Ascending aorta (tissue), 2 donors: ENCODE data around the gene NKD2. TPM values are rescaled to one million over a fixed set of nuclear protein-coding genes. Genes with fewer than 3 reads are reported as not detected.

Experiments used
- DNase-seq, 2 donors: peaks; one replicate each; pipeline ENCODE4 v3.0.0-alpha.2; 2019; ENCODE audit warnings: low spot score in 2 of 2
- H3K27ac ChIP-seq, 2 donors: fragments of 200-600 bp; sonication (generic); one replicate each; pipeline ENCODE4 v1.5.1; 2016 to 2017; ENCODE audit warnings: mild to moderate bottlenecking in 1 of 2
- H3K27me3 ChIP-seq: fragments of 200-600 bp; sonication (generic); one replicate; pipeline ENCODE4 v1.5.1; 2017
- H3K36me3 ChIP-seq, 2 donors: fragments of 200-600 bp; sonication (generic); one replicate each; pipeline ENCODE4 v1.5.1; 2016
- H3K4me1 ChIP-seq, 2 donors: fragments of 200-600 bp; sonication (generic); one replicate each; pipeline ENCODE4 v1.5.1; 2016 to 2017; ENCODE audit warnings: mild to moderate bottlenecking in 1 of 2
- H3K4me3 ChIP-seq, 2 donors: fragments of 200-600 bp; sonication (generic); one replicate each; pipeline ENCODE4 v1.5.1; 2016 to 2017; ENCODE audit warnings: mild to moderate bottlenecking in 1 of 2
- H3K9me3 ChIP-seq, 2 donors: fragments of 200-600 bp; sonication (generic); one replicate each; pipeline ENCODE4 v1.5.1; 2016
- intact Hi-C: fragments of 100-400 bp; cut with DNase I; formaldehyde crosslinking; loops from one replicate; pipeline ENCODE4 v1.15.1; 2023
- total RNA-seq: library from RNA; depleted of rRNA; stranded (reverse); fragments of >200 nt; gene quantifications from one replicate; pipeline ENCODE4 v1.1.0, GENCODE V29; 2016
- TF ChIP-seq, protein P1 (sequence below), 3 experiments: fragments of 200-600 bp in 2 of 3; fragments of 450-650 bp in 1 of 3; sonication (generic) in 2 of 3; IDR thresholded peaks; one replicate each; pipeline ENCODE4 v1.5.1; 2016 to 2019; ENCODE audit warnings: antibody characterized with exemption in 3 of 3, mild to moderate bottlenecking in 1 of 3, moderate library complexity in 1 of 3

NKD2 gene
- total RNA-seq, 1 donor from 2014 or later, result 6.5 TPM

DNA sequence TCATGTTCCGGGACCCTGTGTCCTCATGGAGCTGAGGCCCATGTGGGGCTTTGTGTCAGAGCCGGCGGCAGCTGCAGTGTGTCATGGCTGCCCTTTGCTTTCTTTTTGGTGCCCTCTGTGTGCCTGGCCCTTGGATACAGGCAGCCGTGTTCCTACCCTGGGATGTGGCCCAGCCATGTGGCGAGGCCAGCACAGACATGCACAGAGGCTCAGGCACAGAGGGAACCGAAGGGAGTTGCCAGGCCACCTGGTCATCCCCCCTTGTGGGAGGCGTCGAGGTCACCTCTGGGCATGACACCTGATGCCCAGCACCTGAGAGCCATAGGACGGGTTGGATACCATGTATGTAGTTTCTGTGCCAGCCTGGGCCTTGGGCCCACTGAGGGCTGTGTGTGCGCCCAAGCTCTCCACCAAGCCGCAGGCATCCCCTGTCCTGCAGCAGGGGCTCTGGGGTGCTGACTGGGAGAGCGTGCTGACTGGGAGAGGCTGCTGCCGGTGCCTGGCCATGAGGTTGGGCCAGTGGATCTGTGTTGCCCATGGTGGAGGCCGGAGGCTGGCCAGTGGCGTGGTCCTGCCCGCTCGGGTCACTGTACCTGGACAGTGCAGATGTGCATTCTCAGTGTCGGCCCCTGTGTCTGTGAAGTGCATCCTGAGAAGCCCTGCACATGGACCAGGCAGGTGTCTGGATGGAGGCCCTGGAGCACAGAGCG, 4.8 kb downstream of the NKD2 start:
- H3K27me3 ChIP-seq, result peaks cover 16% of the 10 kb centered on the region
- peaks cover 0 to 8% of the 10 kb centered on the region in 2 donors for H3K4me1 ChIP-seq
- no peaks in the 10 kb centered on the region for H3K36me3 ChIP-seq
- H3K27ac ChIP-seq, result no peak overlapping the region
- no peak overlapping the region for H3K4me3 ChIP-seq
- intact Hi-C loops, result no loop called here
- no peaks in the 10 kb centered on the region for H3K9me3 ChIP-seq
- TF ChIP-seq, protein P1, sequence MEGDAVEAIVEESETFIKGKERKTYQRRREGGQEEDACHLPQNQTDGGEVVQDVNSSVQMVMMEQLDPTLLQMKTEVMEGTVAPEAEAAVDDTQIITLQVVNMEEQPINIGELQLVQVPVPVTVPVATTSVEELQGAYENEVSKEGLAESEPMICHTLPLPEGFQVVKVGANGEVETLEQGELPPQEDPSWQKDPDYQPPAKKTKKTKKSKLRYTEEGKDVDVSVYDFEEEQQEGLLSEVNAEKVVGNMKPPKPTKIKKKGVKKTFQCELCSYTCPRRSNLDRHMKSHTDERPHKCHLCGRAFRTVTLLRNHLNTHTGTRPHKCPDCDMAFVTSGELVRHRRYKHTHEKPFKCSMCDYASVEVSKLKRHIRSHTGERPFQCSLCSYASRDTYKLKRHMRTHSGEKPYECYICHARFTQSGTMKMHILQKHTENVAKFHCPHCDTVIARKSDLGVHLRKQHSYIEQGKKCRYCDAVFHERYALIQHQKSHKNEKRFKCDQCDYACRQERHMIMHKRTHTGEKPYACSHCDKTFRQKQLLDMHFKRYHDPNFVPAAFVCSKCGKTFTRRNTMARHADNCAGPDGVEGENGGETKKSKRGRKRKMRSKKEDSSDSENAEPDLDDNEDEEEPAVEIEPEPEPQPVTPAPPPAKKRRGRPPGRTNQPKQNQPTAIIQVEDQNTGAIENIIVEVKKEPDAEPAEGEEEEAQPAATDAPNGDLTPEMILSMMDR (IDR thresholded peaks at IDR 0.05), result no peak
- DNase-seq, result no peak

DNA sequence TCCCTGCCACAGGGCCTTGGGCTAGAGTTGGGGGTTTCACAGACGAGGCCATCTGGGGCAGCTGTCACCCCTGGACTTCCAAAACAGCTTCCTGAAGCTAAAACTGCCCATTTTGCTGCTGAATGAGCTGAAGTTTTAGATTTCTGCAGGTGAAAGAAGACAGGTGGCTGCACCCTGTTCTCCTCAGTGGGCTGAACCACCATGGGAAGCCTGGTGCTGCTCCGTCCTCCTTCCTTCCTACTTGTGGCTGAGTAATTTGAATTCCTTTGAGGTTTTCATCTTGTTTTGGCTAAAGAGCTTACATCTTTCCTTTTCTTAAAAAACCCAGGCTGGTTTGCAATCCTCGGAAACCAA, 5.3 kb downstream of the NKD2 start:
- Histone ChIP-seq H3K4me3 (no peak overlapping the region), H3K36me3 (no peaks in the 10 kb centered on the region), H3K9me3 (no peaks in the 10 kb centered on the region), H3K27ac (no peak overlapping the region), H3K4me1 (peaks cover 0 to 6% of the 10 kb centered on the region in 2 donors), H3K27me3 (peaks cover 16% of the 10 kb centered on the region)
- DNase-seq, result no peak
- TF ChIP-seq, protein P1 (IDR thresholded peaks at IDR 0.05), result no peak
- intact Hi-C loops, result no loop called here

DNA sequence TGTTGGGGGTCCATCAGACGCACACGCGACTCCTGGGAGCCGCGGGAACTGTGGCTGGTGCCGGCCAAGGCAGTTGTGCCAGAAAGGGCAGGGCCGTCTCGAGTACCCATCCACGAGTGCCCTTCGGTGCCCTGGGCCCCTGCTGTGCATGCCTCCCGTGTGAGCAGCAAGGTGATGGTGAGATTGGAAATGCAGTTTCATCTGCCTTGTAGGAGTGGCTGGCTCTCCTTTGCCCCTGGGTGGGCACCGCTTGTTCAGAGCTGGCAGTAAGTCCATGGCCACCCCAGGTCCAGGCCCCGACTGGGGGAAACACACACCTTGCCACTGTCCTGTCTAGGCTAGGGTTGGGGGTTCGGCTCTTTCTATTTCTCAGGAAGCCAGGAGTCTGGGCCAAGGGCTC, 5.7 kb downstream of the NKD2 start:
- H3K9me3 ChIP-seq, result no peaks in the 10 kb centered on the region
- intact Hi-C loops, result no loop called here
- peaks cover 12% of the 10 kb centered on the region for H3K27me3 ChIP-seq
- no peak overlapping the region for H3K4me3 ChIP-seq
- peaks cover 0 to 2% of the 10 kb centered on the region in 2 donors for H3K4me1 ChIP-seq
- no peaks in the 10 kb centered on the region for H3K36me3 ChIP-seq
- no peak overlapping the region for H3K27ac ChIP-seq
- TF ChIP-seq, protein P1 (IDR thresholded peaks at IDR 0.05), result no peak
- DNase-seq, result no peak

DNA sequence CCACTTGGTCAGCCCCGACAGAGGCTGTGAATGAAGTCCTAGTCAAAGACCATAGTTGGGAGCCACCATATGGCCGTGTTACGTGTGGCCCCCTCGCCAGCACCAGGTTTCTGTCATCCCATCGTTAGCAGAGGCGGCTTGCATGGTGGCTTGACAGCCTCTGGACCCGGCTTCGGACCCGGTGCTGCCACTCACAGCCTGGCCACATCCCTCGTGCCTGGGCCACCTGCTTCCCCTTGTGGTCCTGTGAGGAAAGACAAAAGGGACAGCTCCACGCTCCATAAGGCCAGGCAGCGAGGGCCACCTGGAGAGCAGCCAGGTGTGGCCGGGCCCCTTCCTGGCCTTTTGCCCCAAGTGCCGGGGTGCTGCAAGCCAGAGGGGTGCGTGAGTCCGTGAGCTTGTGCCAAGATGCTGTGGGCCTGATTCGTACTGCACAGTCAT, 6.2 kb downstream of the NKD2 start:
- Histone ChIP-seq H3K27ac (no peak overlapping the region), H3K9me3 (no peaks in the 10 kb centered on the region), H3K4me1 (no peaks in the 10 kb centered on the region), H3K27me3 (peaks cover 8% of the 10 kb centered on the region), H3K4me3 (no peak overlapping the region), H3K36me3 (no peaks in the 10 kb centered on the region)
- TF ChIP-seq, protein P1 (IDR thresholded peaks at IDR 0.05), result no peak
- intact Hi-C loops, result no loop called here
- no peak for DNase-seq

DNA sequence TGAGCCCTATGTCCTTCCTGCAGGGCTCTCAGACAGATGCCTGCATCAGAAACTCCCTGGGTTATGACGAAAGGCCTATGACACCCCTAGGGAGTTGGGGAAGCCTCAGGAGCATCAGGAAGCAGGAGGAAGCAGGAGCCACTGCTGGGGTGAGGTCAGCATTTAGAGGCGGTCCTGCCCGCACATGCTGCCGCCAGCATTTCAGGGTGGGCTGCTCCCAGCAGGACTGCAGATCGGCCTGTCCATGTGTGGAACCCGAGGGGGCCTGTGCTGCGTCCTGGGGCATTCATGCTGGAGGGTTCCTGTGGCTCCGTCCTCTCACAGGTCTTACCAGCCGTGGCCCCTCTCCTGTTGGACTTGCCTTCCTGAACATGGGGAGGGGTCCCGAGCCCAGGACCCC, 6.9 kb downstream of the NKD2 start:
- Histone ChIP-seq H3K9me3 (no peaks in the 10 kb centered on the region), H3K36me3 (no peaks in the 10 kb centered on the region), H3K4me1 (no peaks in the 10 kb centered on the region), H3K4me3 (no peak overlapping the region), H3K27me3 (peaks cover under 1% of the 10 kb centered on the region), H3K27ac (no peak overlapping the region)
- no peak for DNase-seq
- intact Hi-C loops, result no loop called here
- TF ChIP-seq, protein P1 (IDR thresholded peaks at IDR 0.05), result no peak

GRCh38 chr5:1016036-1016435, 7.4 kb downstream of the NKD2 start:
- no peak for DNase-seq
- intact Hi-C loops, result no loop called here
- Histone ChIP-seq H3K9me3 (no peaks in the 10 kb centered on the region), H3K27ac (no peak overlapping the region), H3K4me1 (no peaks in the 10 kb centered on the region), H3K36me3 (no peaks in the 10 kb centered on the region), H3K4me3 (no peak overlapping the region), H3K27me3 (no peaks in the 10 kb centered on the region)
- TF ChIP-seq, protein P1 (IDR thresholded peaks at IDR 0.05), result no peak
